Trophoblast cell (in vitro differentiated cells and primary cell): ENCODE results near the gene THOC7.

Source experiments
- DNase-seq, 2 donors: peaks; one replicate each; pipeline ENCODE4 v3.0.0-alpha.2; 2016
- H2AFZ ChIP-seq: 2 replicates; pipeline ENCODE4 v1.6.1; 2013; ENCODE audit warnings: low read length, moderate library complexity, mild to moderate bottlenecking; ENCODE audit not compliant: insufficient read depth, poor library complexity
- H2AK5ac ChIP-seq: 2 replicates; pipeline ENCODE4 v1.6.1; 2013; ENCODE audit warnings: mild to moderate bottlenecking, low read length
- H2BK120ac ChIP-seq: 2 replicates; pipeline ENCODE4 v1.6.1; 2013; ENCODE audit warnings: low read length, mild to moderate bottlenecking, moderate library complexity; ENCODE audit not compliant: insufficient read depth, poor library complexity
- H2BK12ac ChIP-seq: 2 replicates; pipeline ENCODE4 v1.6.1; 2013; ENCODE audit warnings: mild to moderate bottlenecking, low read length, moderate library complexity
- H2BK5ac ChIP-seq: 2 replicates; pipeline ENCODE4 v1.6.1; 2013; ENCODE audit warnings: low read length, low read depth, moderate library complexity, mild to moderate bottlenecking; ENCODE audit not compliant: poor library complexity
- H3K14ac ChIP-seq: 2 replicates; pipeline ENCODE4 v1.6.1; 2013; ENCODE audit warnings: mild to moderate bottlenecking, low read length
- H3K18ac ChIP-seq: 2 replicates; pipeline ENCODE4 v1.6.1; 2013; ENCODE audit warnings: mild to moderate bottlenecking, low read length
- H3K23ac ChIP-seq: 2 replicates; pipeline ENCODE4 v1.6.1; 2013; ENCODE audit warnings: low read length
- H3K27ac ChIP-seq: 2 replicates; pipeline ENCODE4 v1.5.1; 2013; ENCODE audit warnings: low read depth, mild to moderate bottlenecking, inconsistent platforms, low read length, moderate library complexity
- H3K27me3 ChIP-seq: 2 replicates; pipeline ENCODE4 v1.6.1; 2013; ENCODE audit warnings: inconsistent platforms, mild to moderate bottlenecking, low read length, moderate library complexity; ENCODE audit not compliant: insufficient read depth
- H3K36me3 ChIP-seq, 2 experiments: 1 replicate in 1 of 2; 2 replicates in 1 of 2; pipeline ENCODE4 v1.6.1; 2013; ENCODE audit warnings: low read length in 2 of 2, mild to moderate bottlenecking in 2 of 2, moderate library complexity in 1 of 2; ENCODE audit not compliant: insufficient read depth in 2 of 2, control insufficient read depth in 1 of 2
- H3K4ac ChIP-seq: 2 replicates; pipeline ENCODE4 v1.6.1; 2013; ENCODE audit warnings: low read depth, mild to moderate bottlenecking, low read length, moderate library complexity
- H3K4me1 ChIP-seq, 2 experiments: 1 replicate in 1 of 2; 2 replicates in 1 of 2; pipeline ENCODE4 v1.6.1; 2013; ENCODE audit warnings: low read length in 2 of 2, mild to moderate bottlenecking in 2 of 2, moderate library complexity in 1 of 2; ENCODE audit not compliant: insufficient read depth in 2 of 2, control insufficient read depth in 1 of 2
- H3K4me2 ChIP-seq: 2 replicates; pipeline ENCODE4 v1.6.1; 2013; ENCODE audit warnings: inconsistent platforms, mild to moderate bottlenecking, low read length, moderate library complexity
- H3K4me3 ChIP-seq: 2 replicates; pipeline ENCODE4 v1.5.1; 2013; ENCODE audit warnings: mild to moderate bottlenecking, low read depth, low read length, inconsistent platforms
- H3K79me1 ChIP-seq: one replicate; pipeline ENCODE4 v1.6.1; 2013; ENCODE audit warnings: low read length
- H3K79me2 ChIP-seq: 2 replicates; pipeline ENCODE4 v1.6.1; 2013; ENCODE audit warnings: low read length, mild to moderate bottlenecking; ENCODE audit not compliant: control insufficient read depth, insufficient read depth, poor library complexity
- H3K9ac ChIP-seq: 2 replicates; pipeline ENCODE4 v1.6.1; 2013; ENCODE audit warnings: mild to moderate bottlenecking, low read length
- H3K9me3 ChIP-seq: 2 replicates; pipeline ENCODE4 v1.6.1; 2013; ENCODE audit warnings: low read depth, mild to moderate bottlenecking, control low read depth, inconsistent platforms, low read length; ENCODE audit not compliant: insufficient read depth
- H4K12ac ChIP-seq: 2 replicates; pipeline ENCODE4 v1.6.1; 2013; ENCODE audit warnings: low read depth, mild to moderate bottlenecking, low read length, moderate library complexity
- H4K8ac ChIP-seq: 2 replicates; pipeline ENCODE4 v1.6.1; 2013; ENCODE audit warnings: low read depth, mild to moderate bottlenecking, low read length, moderate library complexity
- H4K91ac ChIP-seq: one replicate; pipeline ENCODE4 v1.6.1; 2013; ENCODE audit warnings: low read depth, mild to moderate bottlenecking, low read length, moderate library complexity
- WGBS: extraction: QIAGEN DNeasy Blood & Tissue Kit; methylation state at CpG from one replicate; pipeline ENCODE4 v1.1.7; 2013; ENCODE audit warnings: missing lambda C conversion rate; ENCODE audit not compliant: insufficient read length, insufficient coverage; ENCODE audit errors: extremely low coverage; 5-methylcytosine and 5-hydroxymethylcytosine counted together

Gene THOC7

DNA sequence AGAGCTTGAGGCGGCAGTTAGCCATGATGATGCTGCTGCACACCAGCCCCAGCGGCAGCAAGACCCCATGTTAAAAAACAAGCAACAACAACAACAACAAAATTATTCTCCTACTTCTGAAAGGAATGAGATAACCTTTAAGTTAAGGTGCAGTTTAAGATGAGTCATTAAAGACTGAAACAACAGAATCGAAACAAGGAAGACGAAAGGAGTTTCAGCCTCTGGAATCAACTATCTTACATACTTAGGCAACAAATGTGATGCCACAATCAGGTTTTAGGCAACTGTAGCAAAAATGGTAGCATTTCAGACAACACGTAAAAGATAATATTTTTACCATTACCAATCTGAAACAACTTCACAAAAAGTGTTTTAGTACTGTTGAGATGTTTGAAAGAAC lies 36.4 kb upstream of the THOC7 start:
- Histone ChIP-seq H3K9ac (no peak overlapping the region), H4K8ac (no peak overlapping the region), H3K23ac (no peak overlapping the region), H4K91ac (no peak overlapping the region), H3K14ac (no peak overlapping the region), H2AK5ac (no peak overlapping the region), H3K79me2 (no peaks in the 10 kb centered on the region), H4K12ac (no peak overlapping the region), H3K27me3 (no peaks in the 10 kb centered on the region), H2BK120ac (no peak overlapping the region), H3K4me2 (no peak overlapping the region), H3K4ac (no peak overlapping the region), H3K9me3 (no peaks in the 10 kb centered on the region), H3K4me3 (no peak overlapping the region), H3K4me1 (no peaks in the 10 kb centered on the region), H3K18ac (no peak overlapping the region), H3K27ac (no peak overlapping the region), H2AFZ (no peak overlapping the region), H3K79me1 (no peaks in the 10 kb centered on the region), H2BK5ac (no peak overlapping the region), H3K36me3 (peaks cover 7 to 12% of the 10 kb centered on the region in 2 experiments), H2BK12ac (no peak overlapping the region)
- no CpG with 5 or more reads among the region's 5 CpGs for WGBS
- no peak for DNase-seq

DNA sequence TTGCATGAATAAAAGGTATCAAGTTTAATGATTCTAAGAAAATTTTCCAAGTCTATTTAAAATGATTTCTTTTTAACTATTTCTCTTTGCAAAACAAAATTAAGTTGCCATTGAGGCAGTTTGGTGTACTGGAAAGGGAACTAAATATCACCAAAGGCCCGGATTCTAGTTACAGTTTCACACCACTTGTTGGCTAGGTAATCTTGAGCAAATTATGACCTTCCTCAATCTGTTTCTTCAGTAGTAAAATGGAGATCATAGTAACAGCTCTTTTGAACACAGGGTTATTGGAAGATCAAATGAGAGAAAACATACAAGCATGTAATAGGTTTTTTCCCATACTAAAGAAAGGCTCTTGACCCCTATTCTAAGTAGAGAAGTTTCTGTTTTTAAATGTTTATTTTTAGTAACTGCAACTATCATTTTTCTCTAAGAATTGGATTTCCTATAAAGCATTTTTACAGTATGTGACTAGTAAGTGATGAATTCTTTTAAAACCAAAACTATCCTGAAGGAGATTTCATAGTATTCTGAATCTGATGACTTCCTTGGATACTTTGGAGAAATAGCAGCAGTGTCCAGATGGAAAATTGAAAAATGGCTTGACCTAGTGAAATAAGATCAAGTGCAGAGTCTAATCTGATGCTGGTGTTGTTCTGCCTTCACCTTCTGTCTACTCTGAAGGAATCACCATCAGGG lies 32.9 kb upstream of the THOC7 start:
- no peak for DNase-seq
- no peaks in the 10 kb centered on the region for H3K4me1 ChIP-seq
- H3K79me1 ChIP-seq, result no peaks in the 10 kb centered on the region
- H3K4me2 ChIP-seq, result no peak overlapping the region
- H3K23ac ChIP-seq, result no peak overlapping the region
- no peak overlapping the region for H2AFZ ChIP-seq
- H3K4ac ChIP-seq, result no peak overlapping the region
- H3K79me2 ChIP-seq, result no peaks in the 10 kb centered on the region
- H4K12ac ChIP-seq, result no peak overlapping the region
- H3K36me3 ChIP-seq, result peaks cover 5 to 12% of the 10 kb centered on the region in 2 experiments
- no peak overlapping the region for H4K91ac ChIP-seq
- no peak overlapping the region for H2BK5ac ChIP-seq
- H4K8ac ChIP-seq, result no peak overlapping the region
- WGBS, result no CpG with 5 or more reads among the region's 1 CpG
- no peak overlapping the region for H3K4me3 ChIP-seq
- H2AK5ac ChIP-seq, result no peak overlapping the region
- no peak overlapping the region for H3K18ac ChIP-seq
- no peaks in the 10 kb centered on the region for H3K9me3 ChIP-seq
- no peak overlapping the region for H3K9ac ChIP-seq
- no peaks in the 10 kb centered on the region for H3K27me3 ChIP-seq
- no peak overlapping the region for H2BK12ac ChIP-seq
- H2BK120ac ChIP-seq, result no peak overlapping the region
- H3K27ac ChIP-seq, result no peak overlapping the region
- no peak overlapping the region for H3K14ac ChIP-seq

- Histone ChIP-seq H3K9me3 (no peaks in the 10 kb centered on the region), H3K4me2 (no peak overlapping the region), H3K23ac (no peak overlapping the region), H4K91ac (no peak overlapping the region), H3K14ac (no peak overlapping the region), H4K8ac (no peak overlapping the region), H2BK5ac (no peak overlapping the region), H2AK5ac (no peak overlapping the region), H3K4me1 (no peaks in the 10 kb centered on the region), H2AFZ (no peak overlapping the region), H2BK120ac (no peak overlapping the region), H3K4me3 (no peak overlapping the region), H3K79me1 (no peaks in the 10 kb centered on the region), H3K79me2 (no peaks in the 10 kb centered on the region), H2BK12ac (no peak overlapping the region), H4K12ac (no peak overlapping the region), H3K36me3 (peaks cover 10 to 12% of the 10 kb centered on the region in 2 experiments), H3K18ac (no peak overlapping the region), H3K4ac (no peak overlapping the region), H3K9ac (no peak overlapping the region), H3K27ac (no peak overlapping the region), H3K27me3 (no peaks in the 10 kb centered on the region)
- WGBS, result no CpG with 5 or more reads among the region's 5 CpGs
- no peak for DNase-seq
Measured at GRCh38 chr3:63895422-63896189, 32.0 kb upstream of the THOC7 start.

DNA sequence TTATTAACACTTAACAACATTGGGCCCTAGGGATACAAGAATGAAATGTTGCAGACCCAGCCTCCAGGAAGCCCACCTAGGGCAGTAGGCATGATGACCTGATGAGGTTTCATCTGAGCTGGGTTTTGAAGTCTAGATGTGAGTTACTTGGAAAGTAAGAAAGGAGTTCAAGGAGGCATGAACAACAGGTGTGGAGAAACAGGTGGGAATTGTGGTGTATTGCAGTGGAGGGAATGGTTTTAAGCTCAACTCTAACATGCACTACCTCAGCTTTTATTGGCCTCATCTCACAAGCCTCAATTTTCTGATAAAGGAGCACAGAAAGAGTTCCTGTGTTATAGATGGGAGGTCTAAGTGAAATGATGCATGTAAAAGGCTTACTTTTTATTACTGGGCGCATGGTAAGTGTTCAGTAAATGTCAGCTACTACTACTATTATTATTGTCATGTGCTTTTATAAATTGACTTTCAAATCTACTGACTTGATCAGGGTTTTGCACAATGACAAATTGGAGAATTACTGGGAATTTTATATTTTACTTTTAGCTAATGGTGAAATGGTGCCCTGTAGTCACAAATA lies 29.3 kb upstream of the THOC7 start:
- no peak overlapping the region for H3K4ac ChIP-seq
- no peaks in the 10 kb centered on the region for H3K79me2 ChIP-seq
- H3K4me2 ChIP-seq, result no peak overlapping the region
- no peak overlapping the region for H4K91ac ChIP-seq
- DNase-seq, result no peak
- no peaks in the 10 kb centered on the region for H3K27me3 ChIP-seq
- no peak overlapping the region for H3K18ac ChIP-seq
- H4K12ac ChIP-seq, result no peak overlapping the region
- H3K36me3 ChIP-seq, result peaks cover 0 to 7% of the 10 kb centered on the region in 2 experiments
- H3K79me1 ChIP-seq, result no peaks in the 10 kb centered on the region
- H2AFZ ChIP-seq, result no peak overlapping the region
- no peak overlapping the region for H3K27ac ChIP-seq
- no peak overlapping the region for H2BK5ac ChIP-seq
- H4K8ac ChIP-seq, result no peak overlapping the region
- WGBS, result no CpG with 5 or more reads among the region's 1 CpG
- no peak overlapping the region for H3K23ac ChIP-seq
- no peak overlapping the region for H3K9ac ChIP-seq
- H3K14ac ChIP-seq, result no peak overlapping the region
- H3K9me3 ChIP-seq, result no peaks in the 10 kb centered on the region
- no peak overlapping the region for H3K4me3 ChIP-seq
- H2BK12ac ChIP-seq, result no peak overlapping the region
- no peaks in the 10 kb centered on the region for H3K4me1 ChIP-seq
- H2BK120ac ChIP-seq, result no peak overlapping the region
- no peak overlapping the region for H2AK5ac ChIP-seq
